PC-3 (cell line): ENCODE results near the gene PRKCE. TPM values are rescaled to one million over a fixed set of nuclear protein-coding genes. Genes with fewer than 3 reads are reported as not detected.

Source experiments
- ATAC-seq: fragments of 200-7000 bp; cut with Tn5 transposase; 2 replicates; pipeline ENCODE4 v1.9.1; 2020; ENCODE audit warnings: mild to moderate bottlenecking, moderate library complexity
- BruUV-seq: library from RNA; stranded (reverse); fragments of 400-500 nt; replicated peaks from 2 replicates; lab custom pipeline; 2021; lab: Mats Ljungman, UMichigan
- CTCF ChIA-PET: fragments of 300-600 bp; sonication (Branson Sonifier 250); formaldehyde crosslinking; loops from one replicate; lab custom pipeline; 2022; ENCODE audit warnings: antibody characterized with exemption; lab: Charles Lee
- POLR2A ChIA-PET: fragments of 300-600 bp; sonication (Branson Sonifier 250); formaldehyde crosslinking; loops from one replicate; lab custom pipeline; 2022; ENCODE audit warnings: antibody characterized with exemption; ENCODE audit not compliant: unreplicated experiment; lab: Charles Lee
- DNase-seq: peaks from one replicate; pipeline ENCODE4 v3.0.0-alpha.2; 2015
- H2AFZ ChIP-seq: fragments of 300-600 bp; sonication (generic); 2 replicates; pipeline ENCODE4 v1.6.0; 2016; ENCODE audit warnings: antibody characterized with exemption, low read length
- H3F3A ChIP-seq: fragments of 300-600 bp; sonication (generic); one replicate; pipeline ENCODE4 v1.6.0; 2017; ENCODE audit warnings: antibody characterized with exemption, low read length, control low read depth, mild to moderate bottlenecking; ENCODE audit not compliant: unreplicated experiment
- H3K27ac ChIP-seq: fragments of 300-600 bp; sonication (generic); 2 replicates; pipeline ENCODE4 v1.5.1; 2016; ENCODE audit warnings: mild to moderate bottlenecking, low read length
- H3K27me3 ChIP-seq: fragments of 300-600 bp; sonication (generic); 2 replicates; pipeline ENCODE4 v1.6.1; 2016; ENCODE audit warnings: low read length, mixed read lengths
- H3K36me3 ChIP-seq: fragments of 300-600 bp; sonication (generic); 2 replicates; pipeline ENCODE4 v1.6.1; 2016; ENCODE audit warnings: low read depth, mixed run types, low read length, mixed read lengths
- H3K4me1 ChIP-seq: fragments of 300-600 bp; sonication (generic); 2 replicates; pipeline ENCODE4 v1.5.1; 2016; ENCODE audit warnings: low read length; ENCODE audit not compliant: insufficient read depth
- H3K4me2 ChIP-seq: fragments of 300-600 bp; sonication (generic); 2 replicates; pipeline ENCODE4 v1.6.0; 2016; ENCODE audit warnings: low read length
- H3K4me3 ChIP-seq: fragments of 300-600 bp; sonication (generic); 2 replicates; pipeline ENCODE4 v1.5.1; 2016; ENCODE audit warnings: mild to moderate bottlenecking, low read length, mixed read lengths
- H3K79me2 ChIP-seq: fragments of 300-600 bp; sonication (generic); 2 replicates; pipeline ENCODE4 v1.6.1; 2017; ENCODE audit warnings: low read length, mixed read lengths
- H3K9ac ChIP-seq: fragments of 300-600 bp; sonication (generic); 2 replicates; pipeline ENCODE4 v1.6.0; 2016; ENCODE audit warnings: mild to moderate bottlenecking, low read length
- H3K9me2 ChIP-seq: fragments of 300-600 bp; sonication (generic); replicated peaks from 2 replicates; pipeline ENCODE4 v1.6.1; 2016; ENCODE audit warnings: mixed run types, low read length, mixed read lengths
- H3K9me3 ChIP-seq: fragments of 300-600 bp; sonication (generic); 2 replicates; pipeline ENCODE4 v1.6.1; 2016; ENCODE audit warnings: low read length, mixed read lengths
- H4K20me1 ChIP-seq: fragments of 300-600 bp; sonication (generic); 2 replicates; pipeline ENCODE4 v1.6.1; 2016; ENCODE audit warnings: low read length, mixed read lengths
- EZH2 ChIP-seq: fragments of 300-600 bp; sonication (generic); IDR thresholded peaks from one replicate; pipeline ENCODE4 v1.6.1; 2017; ENCODE audit warnings: antibody characterized with exemption, mild to moderate bottlenecking, low read length; ENCODE audit not compliant: unreplicated experiment
- EZH2phosphoT487 ChIP-seq: fragments of 300-600 bp; sonication (generic); IDR thresholded peaks from 2 replicates; pipeline ENCODE4 v1.6.1; 2018; ENCODE audit warnings: mild to moderate bottlenecking, antibody characterized with exemption, low read length, borderline replicate concordance
- intact Hi-C: fragments of 100-400 bp; cut with micrococcal nuclease; formaldehyde crosslinking; loops from 2 replicates; pipeline ENCODE4 v1.9.0; 2023
- total RNA-seq: library from RNA; depleted of rRNA; stranded (reverse); fragments of >200 nt; gene quantifications from 2 replicates; pipeline ENCODE4 v1.2.3, GENCODE V29; 2014
- TF ChIP-seq, protein P1 (sequence below): fragments of 300-600 bp; sonication (generic); conservative IDR thresholded peaks from 2 replicates; pipeline ENCODE4 v1.5.1; 2017; ENCODE audit warnings: antibody characterized with exemption, low read depth, mild to moderate bottlenecking, low read length

The PRKCE gene
- total RNA-seq, 1 experiment from 2014 or later, result 7.0 TPM

GRCh38 chr2:45826884-45827635 is 175.6 kb downstream of the PRKCE start:
- H3K27me3 ChIP-seq, result no peaks in the 10 kb centered on the region
- peaks cover 10% of the 10 kb centered on the region; the same call in 1 of the 2 replicates for H3K9me3 ChIP-seq
- no peaks in the 10 kb centered on the region for H4K20me1 ChIP-seq
- no peaks in the 10 kb centered on the region for H3K9me2 ChIP-seq
- ChIA-PET CTCF (no interaction called here), POLR2A (no interaction called here)
- no peaks in the 10 kb centered on the region for H3F3A ChIP-seq
- peaks cover 7% of the 10 kb centered on the region for H3K4me1 ChIP-seq
- H2AFZ ChIP-seq, result no peak overlapping the region
- no peak; the same call in 1 of the 2 replicates for ATAC-seq
- no peak overlapping the region for H3K4me3 ChIP-seq
- no peaks in the 10 kb centered on the region for H3K36me3 ChIP-seq
- no peaks in the 10 kb centered on the region for H3K79me2 ChIP-seq
- no peak overlapping the region for H3K4me2 ChIP-seq
- TF ChIP-seq, protein P1, sequence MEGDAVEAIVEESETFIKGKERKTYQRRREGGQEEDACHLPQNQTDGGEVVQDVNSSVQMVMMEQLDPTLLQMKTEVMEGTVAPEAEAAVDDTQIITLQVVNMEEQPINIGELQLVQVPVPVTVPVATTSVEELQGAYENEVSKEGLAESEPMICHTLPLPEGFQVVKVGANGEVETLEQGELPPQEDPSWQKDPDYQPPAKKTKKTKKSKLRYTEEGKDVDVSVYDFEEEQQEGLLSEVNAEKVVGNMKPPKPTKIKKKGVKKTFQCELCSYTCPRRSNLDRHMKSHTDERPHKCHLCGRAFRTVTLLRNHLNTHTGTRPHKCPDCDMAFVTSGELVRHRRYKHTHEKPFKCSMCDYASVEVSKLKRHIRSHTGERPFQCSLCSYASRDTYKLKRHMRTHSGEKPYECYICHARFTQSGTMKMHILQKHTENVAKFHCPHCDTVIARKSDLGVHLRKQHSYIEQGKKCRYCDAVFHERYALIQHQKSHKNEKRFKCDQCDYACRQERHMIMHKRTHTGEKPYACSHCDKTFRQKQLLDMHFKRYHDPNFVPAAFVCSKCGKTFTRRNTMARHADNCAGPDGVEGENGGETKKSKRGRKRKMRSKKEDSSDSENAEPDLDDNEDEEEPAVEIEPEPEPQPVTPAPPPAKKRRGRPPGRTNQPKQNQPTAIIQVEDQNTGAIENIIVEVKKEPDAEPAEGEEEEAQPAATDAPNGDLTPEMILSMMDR, result no peak
- TF ChIP-seq EZH2phosphoT487, result no peak
- TF ChIP-seq EZH2, result no peak
- BruUV-seq, result no TSS peak
- peak; percentile 13 for DNase-seq
- no peak overlapping the region for H3K27ac ChIP-seq
- no peak overlapping the region for H3K9ac ChIP-seq
- intact Hi-C loops, result no loop called here

DNA sequence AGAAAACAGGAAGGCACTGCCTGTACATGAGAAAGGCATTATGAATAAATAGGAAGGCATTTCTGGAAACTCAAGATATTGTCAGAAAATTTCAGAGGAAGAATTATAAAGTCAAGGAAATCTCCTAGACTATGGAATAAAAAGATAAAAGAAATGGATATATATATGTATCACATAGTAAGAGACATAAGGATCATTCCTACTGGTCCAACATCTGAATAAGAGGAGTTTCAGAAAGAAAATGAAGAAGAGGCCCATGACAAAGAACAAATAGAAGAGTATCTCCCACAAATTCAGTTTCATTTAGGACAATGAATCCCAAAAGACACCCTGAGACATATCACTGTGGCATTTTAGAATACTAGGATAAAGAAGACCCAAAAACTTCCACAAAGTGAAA is 178.8 kb downstream of the PRKCE start:
- no peaks in the 10 kb centered on the region for H3K79me2 ChIP-seq

More for the DNA sequence above, 178.8 kb downstream of the PRKCE start:
- Histone ChIP-seq H4K20me1 (no peaks in the 10 kb centered on the region), H3K9me2 (no peaks in the 10 kb centered on the region), H2AFZ (no peak overlapping the region), H3K4me1 (no peaks in the 10 kb centered on the region), H3K9me3 (peaks cover 10% of the 10 kb centered on the region; the same call in 1 of the 2 replicates), H3K27ac (no peak overlapping the region), H3K4me2 (no peak overlapping the region), H3K36me3 (no peaks in the 10 kb centered on the region), H3F3A (no peaks in the 10 kb centered on the region), H3K27me3 (no peaks in the 10 kb centered on the region), H3K4me3 (no peak overlapping the region), H3K9ac (no peak overlapping the region)
- DNase-seq (no peak), ATAC-seq (no peak)
- TF ChIP-seq EZH2, result no peak
- TF ChIP-seq, protein P1, result no peak
- no peak for TF ChIP-seq EZH2phosphoT487
- intact Hi-C loops, result no loop called here
- ChIA-PET CTCF (no interaction called here), POLR2A (no interaction called here)
- no TSS peak for BruUV-seq
